H1 (cell line): ENCODE measurements around the gene ANKH. TPM values are rescaled to one million over a fixed set of nuclear protein-coding genes. Genes with fewer than 3 reads are reported as not detected.

Experiments
- CTCF ChIA-PET: fragments of 300-600 bp; sonication (Branson Sonifier 250); formaldehyde crosslinking; loops from one replicate; lab custom pipeline; 2021; ENCODE audit not compliant: partially characterized antibody; lab: Charles Lee
- POLR2A ChIA-PET: fragments of 300-600 bp; sonication (Branson Sonifier 250); formaldehyde crosslinking; loops from one replicate; lab custom pipeline; 2021; ENCODE audit warnings: inconsistent platforms; ENCODE audit not compliant: partially characterized antibody; lab: Charles Lee
- DNase-seq, 2 experiments: peaks; one replicate each; pipeline versions ENCODE4 v3.0.0 to v3.0.0-alpha.2; 2010 to 2022; ENCODE audit warnings: low spot score in 2 of 2, low read depth in 1 of 2, mixed read lengths in 1 of 2
- FAIRE-seq: peaks from 2 replicates; lab custom pipeline; 2011; peaks lifted over from hg19 to GRCh38; lab: Jason Lieb, UNC
- H2AFZ ChIP-seq: 2 replicates; pipeline ENCODE4 v1.8.1; 2012; ENCODE audit warnings: low read length, inconsistent platforms
- H2AK5ac ChIP-seq: 2 replicates; pipeline ENCODE4 v1.6.1; 2013; ENCODE audit warnings: low read depth, low read length
- H2BK120ac ChIP-seq: replicated peaks from 2 replicates; pipeline ENCODE3; 2013; ENCODE audit warnings: low read depth, low read length, inconsistent platforms
- H2BK12ac ChIP-seq: 2 replicates; pipeline ENCODE4 v1.6.1; 2013; ENCODE audit warnings: low read depth, low read length
- H2BK15ac ChIP-seq: 2 replicates; pipeline ENCODE4 v1.6.1; 2013; ENCODE audit warnings: low read length
- H2BK20ac ChIP-seq: 2 replicates; pipeline ENCODE4 v1.6.1; 2013; ENCODE audit warnings: low read length
- H2BK5ac ChIP-seq: 2 replicates; pipeline ENCODE4 v1.6.1; 2013; ENCODE audit warnings: low read depth, low read length
- H3K14ac ChIP-seq: 2 replicates; pipeline ENCODE4 v1.6.1; 2013; ENCODE audit warnings: inconsistent platforms; ENCODE audit not compliant: insufficient read length
- H3K18ac ChIP-seq: 2 replicates; pipeline ENCODE4 v1.6.1; 2013; ENCODE audit warnings: low read length; ENCODE audit errors: extremely low read depth
- H3K23ac ChIP-seq: 2 replicates; pipeline ENCODE4 v1.6.1; 2013; ENCODE audit warnings: inconsistent platforms; ENCODE audit not compliant: insufficient read length
- H3K23me2 ChIP-seq: 2 replicates; pipeline ENCODE4 v1.6.1; 2013; ENCODE audit warnings: low read depth, low read length
- H3K27ac ChIP-seq: 2 replicates; pipeline ENCODE4 v1.6.1; 2011; ENCODE audit warnings: low read depth, low read length, inconsistent platforms
- H3K27me3 ChIP-seq, 4 experiments: replicated peaks in 1 of 4; 1 replicate in 1 of 4; 2 replicates in 3 of 4; pipeline versions ENCODE4 v1.6.1 to v1.8.1; 2011 to 2013; ENCODE audit warnings: low read length in 3 of 4, mild to moderate bottlenecking in 3 of 4, inconsistent platforms in 2 of 4, mixed read lengths in 2 of 4, moderate library complexity in 1 of 4; ENCODE audit not compliant: control insufficient read depth in 3 of 4, insufficient read depth in 3 of 4; ENCODE audit errors: extremely low read depth in 1 of 4
- H3K36me3 ChIP-seq, 4 experiments: 2 replicates each; pipeline versions ENCODE4 v1.6.1 to v1.8.1; 2011 to 2013; ENCODE audit warnings: mild to moderate bottlenecking in 4 of 4, low read length in 3 of 4, moderate library complexity in 2 of 4, control low read depth in 1 of 4, inconsistent platforms in 1 of 4; ENCODE audit not compliant: insufficient read depth in 4 of 4, control insufficient read depth in 2 of 4
- H3K4ac ChIP-seq: replicated peaks from 2 replicates; pipeline ENCODE3; 2013; ENCODE audit warnings: low read length, low read depth, mixed read lengths, inconsistent platforms; ENCODE audit not compliant: insufficient read length
- H3K4me1 ChIP-seq, 4 experiments: replicated peaks in 1 of 4; 1 replicate in 1 of 4; 2 replicates in 3 of 4; pipeline versions ENCODE4 v1.6.1 to v1.8.1; 2011 to 2013; ENCODE audit warnings: low read length in 3 of 4, inconsistent platforms in 2 of 4, mixed read lengths in 1 of 4; ENCODE audit not compliant: insufficient read depth in 4 of 4, control insufficient read depth in 3 of 4
- H3K4me2 ChIP-seq, 2 experiments: 2 replicates each; pipeline versions ENCODE4 v1.6.1 to v1.8.1; 2011 to 2013; ENCODE audit warnings: low read depth in 2 of 2, low read length in 2 of 2, control low read depth in 1 of 2, inconsistent platforms in 1 of 2, mild to moderate bottlenecking in 1 of 2; ENCODE audit not compliant: insufficient read depth in 1 of 2
- H3K4me3 ChIP-seq, 4 experiments: fragments of 200-600, 300-600 bp in 1 of 4; sonication (generic), shearing (Covaris generic), sonication (Bioruptor Twin) in 1 of 4; 2 replicates each; pipeline versions ENCODE4 v1.5.1 to v1.8.1; 2011 to 2016; ENCODE audit warnings: low read length in 4 of 4, low read depth in 3 of 4, control low read depth in 2 of 4, inconsistent platforms in 2 of 4, mild to moderate bottlenecking in 2 of 4, mixed read lengths in 1 of 4, moderate library complexity in 1 of 4; ENCODE audit not compliant: insufficient read depth in 2 of 4; ENCODE audit errors: extremely low read depth in 1 of 4
- H3K56ac ChIP-seq: replicated peaks from 2 replicates; pipeline ENCODE3; 2013; ENCODE audit warnings: low read depth, mild to moderate bottlenecking, mixed read lengths, low read length, inconsistent platforms; ENCODE audit not compliant: insufficient read length
- H3K79me1 ChIP-seq: 2 replicates; pipeline ENCODE4 v1.6.1; 2013; ENCODE audit warnings: low read depth, low read length, control low read depth
- H3K79me2 ChIP-seq, 2 experiments: 2 replicates each; pipeline versions ENCODE4 v1.6.1 to v1.8.1; 2012 to 2013; ENCODE audit warnings: low read length in 2 of 2, mild to moderate bottlenecking in 2 of 2, inconsistent platforms in 1 of 2; ENCODE audit not compliant: insufficient read depth in 2 of 2, control insufficient read depth in 1 of 2
- H3K9ac ChIP-seq, 4 experiments: replicated peaks in 1 of 4; 1 replicate in 1 of 4; 2 replicates in 3 of 4; pipeline versions ENCODE4 v1.6.1 to v1.8.1; 2011 to 2013; ENCODE audit warnings: low read depth in 3 of 4, low read length in 3 of 4, control low read depth in 2 of 4, mild to moderate bottlenecking in 2 of 4, moderate library complexity in 2 of 4, inconsistent platforms in 1 of 4; ENCODE audit errors: extremely low read depth in 1 of 4
- H3K9me3 ChIP-seq, 2 experiments: 2 replicates each; pipeline versions ENCODE4 v1.6.1 to v1.8.1; 2012 to 2013; ENCODE audit warnings: mild to moderate bottlenecking in 2 of 2, moderate library complexity in 2 of 2, control low read depth in 1 of 2, inconsistent platforms in 1 of 2, low read depth in 1 of 2, low read length in 1 of 2, mixed read lengths in 1 of 2; ENCODE audit not compliant: insufficient read depth in 2 of 2
- H4K20me1 ChIP-seq, 2 experiments: replicated peaks in 1 of 2; 2 replicates each; pipeline versions ENCODE3 to v1.8.1; 2011 to 2013; ENCODE audit warnings: inconsistent platforms in 2 of 2, low read length in 2 of 2, mild to moderate bottlenecking in 1 of 2; ENCODE audit not compliant: insufficient read depth in 2 of 2, control insufficient read depth in 1 of 2
- H4K5ac ChIP-seq: 2 replicates; pipeline ENCODE4 v1.6.1; 2013; ENCODE audit warnings: low read length, low read depth, mixed read lengths, inconsistent platforms; ENCODE audit not compliant: insufficient read length
- H4K8ac ChIP-seq: 2 replicates; pipeline ENCODE4 v1.8.0; 2013; ENCODE audit warnings: mild to moderate bottlenecking, moderate library complexity, low read length, inconsistent platforms; ENCODE audit not compliant: insufficient read depth; ENCODE audit errors: extremely low read depth
- H4K91ac ChIP-seq: replicated peaks from 2 replicates; pipeline ENCODE3; 2013; ENCODE audit warnings: low read length, mixed read lengths, inconsistent platforms; ENCODE audit not compliant: insufficient read length
- FOSL1 ChIP-seq: IDR thresholded peaks from 2 replicates; pipeline ENCODE4 v1.6.1; 2011; ENCODE audit warnings: mild to moderate bottlenecking, low read depth, low read length, moderate library complexity; ENCODE audit not compliant: insufficient read depth
- GABPA ChIP-seq: IDR thresholded peaks from 2 replicates; pipeline ENCODE4 v1.6.1; 2011; ENCODE audit warnings: mild to moderate bottlenecking, low read length, moderate library complexity, borderline replicate concordance; ENCODE audit not compliant: insufficient read depth
- KDM1A ChIP-seq: fragments of 200-600, 300-600 bp; sonication (generic); IDR thresholded peaks from 2 replicates; pipeline ENCODE4 v1.7.1; 2016; ENCODE audit warnings: mild to moderate bottlenecking, low read length, borderline replicate concordance
- MAX ChIP-seq: IDR thresholded peaks from 2 replicates; pipeline ENCODE4 v1.6.1; 2012; ENCODE audit warnings: inconsistent platforms
- RXRA ChIP-seq: IDR thresholded peaks from 2 replicates; pipeline ENCODE4 v1.6.1; 2011; ENCODE audit warnings: low read depth, mild to moderate bottlenecking, low read length, moderate library complexity; ENCODE audit not compliant: insufficient read depth
- SIN3A ChIP-seq, 2 experiments: IDR thresholded peaks in 1 of 2; conservative IDR thresholded peaks in 1 of 2; 2 replicates each; pipeline ENCODE4 v1.6.1; 2011 to 2012; ENCODE audit warnings: low read length in 2 of 2, improper control_type of control experiment in 1 of 2, low read depth in 1 of 2, mild to moderate bottlenecking in 1 of 2
- YY1 ChIP-seq: IDR thresholded peaks from 2 replicates; pipeline ENCODE4 v1.6.1; 2011; ENCODE audit warnings: low read depth, mild to moderate bottlenecking, low read length
- ZNF274 ChIP-seq: IDR thresholded peaks from 2 replicates; pipeline ENCODE4 v1.7.0; 2012; ENCODE audit warnings: low read length, borderline replicate concordance; ENCODE audit errors: extremely low read depth
- WGBS, 2 experiments: shearing (Covaris generic) in 1 of 2; methylation state at CpG; one replicate each; pipeline versions ENCODE4 v1.1.6 to v1.1.7; 2013 to 2015; ENCODE audit warnings: low lambda C conversion rate in 2 of 2, mixed read lengths in 2 of 2, inconsistent platforms in 1 of 2, low coverage in 1 of 2, missing lambda C conversion rate in 1 of 2; ENCODE audit not compliant: insufficient replicate concordance in 2 of 2, insufficient coverage in 1 of 2, insufficient read length in 1 of 2; ENCODE audit errors: extremely low coverage in 1 of 2, missing lambda C conversion rate in 1 of 2; 5-methylcytosine and 5-hydroxymethylcytosine counted together
- polyA plus RNA-seq, 7 experiments: library from polyadenylated mRNA; depleted of rRNA in 3 of 7; stranded (reverse) in 5 of 7; unstranded in 2 of 7; fragments of >200 nt in 5 of 7; fragments of 200-250 nt in 2 of 7; gene quantifications; 1 replicate in 5 of 7; 2 replicates in 1 of 7; 4 replicates in 1 of 7; pipeline versions ENCODE4 v1.2.1 to v1.2.3, GENCODE V29; 2011 to 2013; ENCODE audit warnings: missing spikeins in 2 of 7, mixed read lengths in 2 of 7
- total RNA-seq: library from RNA; stranded (reverse); fragmentation: NEBNext Ultra II Directional; extraction: Animal tissue kit (Norgen Biotek cat#: 25700); gene quantifications from 2 replicates; pipeline ENCODE4 v1.2.1, GENCODE V29; 2021

Gene ANKH
- total and polyA plus RNA-seq, 2 of the 8 experiments (the other 6 are each of a cell fraction or from before 2014, with no cell fraction given): 5.3 to 13.0 TPM

DNA sequence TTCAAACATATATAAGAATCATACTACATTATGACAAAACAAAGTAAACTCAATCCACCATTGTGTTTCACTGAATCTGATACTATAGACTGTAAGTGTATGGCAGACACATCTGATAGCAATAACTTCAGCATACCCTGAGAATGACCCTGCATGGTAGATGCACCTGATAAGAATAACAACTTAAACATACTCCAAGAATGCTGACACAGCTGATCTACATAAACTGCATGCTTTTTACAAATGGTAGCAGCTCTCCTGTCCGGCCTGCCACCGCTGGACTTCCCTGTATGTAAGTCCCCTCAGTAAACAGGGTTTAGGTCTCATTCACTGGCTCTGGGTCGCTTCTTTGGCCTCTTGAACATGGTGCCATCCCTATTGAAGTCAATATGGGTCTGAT is 100.4 kb downstream of the ANKH start:
- CTCF ChIA-PET: interaction anchor here (0.9 to 1.1 kb wide), 2 partner anchors 77 to 335 kb away, joined by 3 read pairs; no protein-coding TSS in a partner anchor
- Histone ChIP-seq H3K27me3 (no peaks in the 10 kb centered on the region), H4K5ac (no peak overlapping the region), H4K91ac (no peak overlapping the region), H3K4me1 (no peaks in the 10 kb centered on the region; a peak in 1 of 7 replicates), H3K4me3 (no peak overlapping the region), H2AK5ac (no peak overlapping the region), H3K23ac (no peak overlapping the region), H3K23me2 (no peaks in the 10 kb centered on the region), H2AFZ (no peak overlapping the region), H3K4ac (no peak overlapping the region), H3K79me1 (no peaks in the 10 kb centered on the region), H3K36me3 (no peaks in the 10 kb centered on the region), H3K18ac (no peak overlapping the region), H2BK15ac (no peak overlapping the region), H2BK5ac (no peak overlapping the region), H3K79me2 (no peaks in the 10 kb centered on the region), H4K20me1 (no peaks in the 10 kb centered on the region), H2BK120ac (no peak overlapping the region), H3K14ac (no peak overlapping the region), H3K9ac (no peak overlapping the region), H2BK12ac (no peak overlapping the region), H2BK20ac (no peak overlapping the region), H3K56ac (no peak overlapping the region), H3K9me3 (no peaks in the 10 kb centered on the region), H3K4me2 (no peak overlapping the region), H4K8ac (no peak overlapping the region), H3K27ac (no peak overlapping the region)
- FAIRE-seq (no peak), DNase-seq (no peak)
- WGBS, 2 experiments: 91% methylated on average over 3 of the region's 3 CpGs; no CpG with 5 or more reads in 1 of the 2 experiments
- POLR2A ChIA-PET: no interaction called here
- TF ChIP-seq YY1: no peak
- no peak for TF ChIP-seq SIN3A (conservative IDR thresholded peaks at IDR 0.05 in 1 of 2, IDR thresholded peaks at IDR 0.05 in 1 of 2; ENCODE audit: low read depth in 1 of 2, low read length in 2 of 2)
- no peak for TF ChIP-seq FOSL1
- no peak for TF ChIP-seq MAX
- TF ChIP-seq KDM1A: no peak
- TF ChIP-seq GABPA: no peak
- TF ChIP-seq ZNF274: no peak
- no peak for TF ChIP-seq RXRA
